C4-2B (cell line): ENCODE results near the gene SASH1.

Source experiments
- CTCF ChIP-seq: fragments of 450-650 bp; conservative IDR thresholded peaks from 2 replicates; pipeline ENCODE4 v1.5.1; 2017; ENCODE audit warnings: mild to moderate bottlenecking
- ZFX ChIP-seq: fragments of 450-650 bp; IDR thresholded peaks from 2 replicates; pipeline ENCODE4 v1.6.1; 2017

GRCh38 chr6:148329596-148330381 is 12.8 kb upstream of the SASH1 start:
- TF ChIP-seq CTCF = no peak
- no peak for TF ChIP-seq ZFX
